Smooth muscle cell (in vitro differentiated cells): ENCODE data around the gene BIRC7. TPM values are rescaled to one million over a fixed set of nuclear protein-coding genes. Genes with fewer than 3 reads are reported as not detected.

Experiments
- DNase-seq: peaks from one replicate; lab custom pipeline; 2025; ENCODE audit not compliant: unreplicated experiment; lab: John Stamatoyannopoulos, UW
- H2AFZ ChIP-seq: fragments of 200-600 bp; sonication (generic); 2 replicates; pipeline ENCODE4 v1.6.0; 2016; ENCODE audit warnings: antibody characterized with exemption, low read depth, mild to moderate bottlenecking
- H3F3A ChIP-seq: fragments of 200-600 bp; sonication (generic); 2 replicates; pipeline ENCODE4 v1.6.0; 2017; ENCODE audit warnings: antibody characterized with exemption, low read depth
- H3K27ac ChIP-seq: fragments of 200-600 bp; sonication (generic); 2 replicates; pipeline ENCODE4 v1.5.1; 2016; ENCODE audit warnings: low read depth, mild to moderate bottlenecking
- H3K27me3 ChIP-seq: fragments of 200-600 bp; sonication (generic); 2 replicates; pipeline ENCODE4 v1.6.1; 2016; ENCODE audit warnings: low read depth, mild to moderate bottlenecking
- H3K36me3 ChIP-seq: fragments of 200-600 bp; sonication (generic); 2 replicates; pipeline ENCODE4 v1.5.1; 2016; ENCODE audit warnings: low read depth
- H3K4me1 ChIP-seq: fragments of 200-600 bp; sonication (generic); 2 replicates; pipeline ENCODE4 v1.5.1; 2016; ENCODE audit warnings: low read depth
- H3K4me2 ChIP-seq: fragments of 200-600 bp; sonication (generic); 2 replicates; pipeline ENCODE4 v1.6.0; 2016; ENCODE audit warnings: mild to moderate bottlenecking
- H3K4me3 ChIP-seq: fragments of 200-600 bp; sonication (generic); 2 replicates; pipeline ENCODE4 v1.5.1; 2016; ENCODE audit warnings: mild to moderate bottlenecking
- H3K79me2 ChIP-seq: fragments of 200-600 bp; sonication (generic); 2 replicates; pipeline ENCODE4 v1.6.0; 2016; ENCODE audit warnings: low read depth, mild to moderate bottlenecking
- H3K9ac ChIP-seq: fragments of 200-600 bp; sonication (generic); 2 replicates; pipeline ENCODE4 v1.6.0; 2016; ENCODE audit warnings: low read depth
- H3K9me3 ChIP-seq: fragments of 200-600 bp; sonication (generic); replicated peaks from 2 replicates; pipeline ENCODE4 v1.5.1; 2016; ENCODE audit warnings: low read depth
- H4K20me1 ChIP-seq: fragments of 200-600 bp; sonication (generic); 2 replicates; pipeline ENCODE4 v1.6.0; 2016; ENCODE audit warnings: low read depth
- CTCF ChIP-seq: fragments of 200-600 bp; sonication (generic); IDR thresholded peaks from 2 replicates; pipeline ENCODE4 v1.5.1; 2017; ENCODE audit warnings: borderline replicate concordance, mild to moderate bottlenecking, antibody characterized with exemption; ENCODE audit not compliant: insufficient read depth, poor library complexity, severe bottlenecking
- WGBS: methylation state at CpG from one replicate; pipeline ENCODE4 v1.1.7; 2016; ENCODE audit warnings: low lambda C conversion rate; 5-methylcytosine and 5-hydroxymethylcytosine counted together
- polyA plus RNA-seq: library from polyadenylated mRNA; unstranded; fragments of >200 nt; fragmentation: Nextera tagmentation; extraction: Ambion mirVana; gene quantifications from 2 replicates; pipeline ENCODE4 v1.2.1, GENCODE V29; 2016
- total RNA-seq: library from RNA; depleted of rRNA; stranded (reverse); fragments of >200 nt; gene quantifications from 2 replicates; pipeline ENCODE4 v1.2.3, GENCODE V29; 2014

Gene BIRC7
- total and polyA plus RNA-seq, 2 experiments from 2014 or later: 5.8 to 10.9 TPM

GRCh38 chr20:63202811-63203526 is 32.7 kb upstream of the BIRC7 start:
- Histone ChIP-seq H3K27me3 (no peaks in the 10 kb centered on the region), H3K9me3 (no peaks in the 10 kb centered on the region), H2AFZ (no peak overlapping the region), H3K79me2 (peaks cover 89% of the 10 kb centered on the region), H3K27ac (no peak overlapping the region), H3K4me2 (no peak overlapping the region), H3F3A (no peaks in the 10 kb centered on the region), H3K4me3 (no peak overlapping the region), H3K4me1 (no peaks in the 10 kb centered on the region), H4K20me1 (peaks cover 100% of the 10 kb centered on the region), H3K9ac (no peak overlapping the region), H3K36me3 (peaks cover 7% of the 10 kb centered on the region)
- no peak for DNase-seq
- WGBS: 93% methylated on average over 29 of the region's 29 CpGs
- TF ChIP-seq CTCF: no peak

- Histone ChIP-seq H3K9ac (no peak overlapping the region), H3K4me1 (no peaks in the 10 kb centered on the region), H3K4me3 (no peak overlapping the region), H4K20me1 (peaks cover 100% of the 10 kb centered on the region), H3F3A (peaks cover 3% of the 10 kb centered on the region), H2AFZ (no peak overlapping the region), H3K79me2 (peaks cover 90% of the 10 kb centered on the region), H3K4me2 (no peak overlapping the region), H3K27me3 (no peaks in the 10 kb centered on the region), H3K36me3 (peaks cover 7% of the 10 kb centered on the region), H3K27ac (no peak overlapping the region), H3K9me3 (no peaks in the 10 kb centered on the region)
- no peak for TF ChIP-seq CTCF
- DNase-seq: no peak
- 97% methylated on average over 5 of the region's 5 CpGs for WGBS
Observed at GRCh38 chr20:63204362-63204761, 31.3 kb upstream of the BIRC7 start.

GRCh38 chr20:63205896-63206295 is 29.8 kb upstream of the BIRC7 start:
- Histone ChIP-seq H3K79me2 (peaks cover 89% of the 10 kb centered on the region), H3K4me2 (no peak overlapping the region), H3K27ac (no peak overlapping the region), H4K20me1 (peaks cover 100% of the 10 kb centered on the region), H3K4me3 (no peak overlapping the region), H3K36me3 (peaks cover 11% of the 10 kb centered on the region), H3K4me1 (no peaks in the 10 kb centered on the region), H3K9me3 (no peaks in the 10 kb centered on the region), H3K9ac (no peak overlapping the region), H2AFZ (no peak overlapping the region), H3F3A (peaks cover 7% of the 10 kb centered on the region), H3K27me3 (no peaks in the 10 kb centered on the region)
- no peak for TF ChIP-seq CTCF
- DNase-seq: no peak
- 88% methylated on average over 10 of the region's 10 CpGs for WGBS

- H3K4me3 ChIP-seq: no peak overlapping the region
- no peak overlapping the region for H2AFZ ChIP-seq
- DNase-seq: no peak
- WGBS: 51% methylated on average over 11 of the region's 11 CpGs
- H3K36me3 ChIP-seq: peaks cover 11% of the 10 kb centered on the region
- H3K4me1 ChIP-seq: no peaks in the 10 kb centered on the region
- no peak overlapping the region for H3K27ac ChIP-seq
- peaks cover 89% of the 10 kb centered on the region for H3K79me2 ChIP-seq
- H3F3A ChIP-seq: peaks cover 7% of the 10 kb centered on the region
- H3K9me3 ChIP-seq: no peaks in the 10 kb centered on the region
- no peak for TF ChIP-seq CTCF
- H3K9ac ChIP-seq: no peak overlapping the region
- H3K4me2 ChIP-seq: no peak overlapping the region
- H3K27me3 ChIP-seq: no peaks in the 10 kb centered on the region
- H4K20me1 ChIP-seq: peaks cover 100% of the 10 kb centered on the region
Observed at GRCh38 chr20:63206878-63207277, 28.8 kb upstream of the BIRC7 start.
